SK-N-SH treated with all-trans-retinoic acid at 6 μM for 48 hours (cell line): ENCODE data around the gene CHRNA9.

Experiments used
- ATAC-seq: fragments of 200-7000 bp; cut with Tn5 transposase; 3 replicates; pipeline ENCODE4 v1.9.1; 2020; ENCODE audit warnings: mild to moderate bottlenecking, moderate library complexity
- ARNTL ChIP-seq: fragments of 450-650 bp; formaldehyde crosslinking; IDR thresholded peaks from 2 replicates; pipeline ENCODE4 v1.5.0; 2020; ENCODE audit warnings: low read depth, mild to moderate bottlenecking, moderate library complexity, borderline replicate concordance
- CREB5 ChIP-seq: fragments of 250-450 bp; sonication (Bioruptor Pico); IDR thresholded peaks from 2 replicates; pipeline ENCODE4 v1.5.1; 2020; ENCODE audit warnings: low read depth, mild to moderate bottlenecking, moderate library complexity
- CSDC2 ChIP-seq: fragments of 250-450 bp; sonication (Bioruptor Pico); IDR thresholded peaks from 2 replicates; pipeline ENCODE4 v1.5.0; 2020; ENCODE audit warnings: mild to moderate bottlenecking, moderate library complexity
- CSRNP3 ChIP-seq: fragments of 250-450 bp; sonication (Bioruptor Pico); IDR thresholded peaks from 2 replicates; pipeline ENCODE4 v1.5.1; 2021; ENCODE audit warnings: mild to moderate bottlenecking, moderate library complexity
- ESRRG ChIP-seq: fragments of 250-450 bp; sonication (Bioruptor Pico); IDR thresholded peaks from 2 replicates; pipeline ENCODE4 v1.6.1; 2021; ENCODE audit warnings: mild to moderate bottlenecking
- GLIS3 ChIP-seq: fragments of 250-450 bp; sonication (Bioruptor Pico); IDR thresholded peaks from 2 replicates; pipeline ENCODE4 v1.5.0; 2020; ENCODE audit warnings: mild to moderate bottlenecking, moderate library complexity
- ISL1 ChIP-seq: fragments of 250-450 bp; sonication (Bioruptor Pico); IDR thresholded peaks from 2 replicates; pipeline ENCODE4 v2.1.2; 2022; ENCODE audit warnings: mild to moderate bottlenecking, moderate library complexity
- PATZ1 ChIP-seq: fragments of 250-450 bp; sonication (Bioruptor Pico); IDR thresholded peaks from 2 replicates; pipeline ENCODE4 v1.8.0; 2020; ENCODE audit warnings: mild to moderate bottlenecking, moderate library complexity, borderline replicate concordance
- POU6F1 ChIP-seq: fragments of 250-450 bp; sonication (Bioruptor Pico); IDR thresholded peaks from 2 replicates; pipeline ENCODE4 v1.8.0; 2021; ENCODE audit warnings: low read depth, mild to moderate bottlenecking, moderate library complexity, borderline replicate concordance
- PPARA ChIP-seq: fragments of 250-450 bp; sonication (Bioruptor Pico); IDR thresholded peaks from 2 replicates; pipeline ENCODE4 v1.5.0; 2020; ENCODE audit warnings: mild to moderate bottlenecking, borderline replicate concordance
- RARB ChIP-seq: fragments of 250-450 bp; sonication (Bioruptor Pico); IDR thresholded peaks from 2 replicates; pipeline ENCODE4 v1.8.0; 2021; ENCODE audit warnings: mild to moderate bottlenecking, moderate library complexity
- SNAI2 ChIP-seq: fragments of 250-450 bp; sonication (Bioruptor Pico); IDR thresholded peaks from 2 replicates; pipeline ENCODE4 v1.5.0; 2020; ENCODE audit warnings: mild to moderate bottlenecking, moderate library complexity
- TCF4 ChIP-seq: fragments of 250-450 bp; sonication (Bioruptor Pico); IDR thresholded peaks from 2 replicates; pipeline ENCODE4 v1.8.0; 2021; ENCODE audit warnings: mild to moderate bottlenecking, moderate library complexity, borderline replicate concordance
- TOX ChIP-seq: fragments of 250-450 bp; sonication (Bioruptor Pico); IDR thresholded peaks from 2 replicates; pipeline ENCODE4 v1.8.0; 2021; ENCODE audit warnings: mild to moderate bottlenecking, moderate library complexity, borderline replicate concordance
- TSHZ2 ChIP-seq: fragments of 250-450 bp; sonication (Bioruptor Pico); IDR thresholded peaks from 2 replicates; pipeline ENCODE4 v1.5.0; 2020; ENCODE audit warnings: mild to moderate bottlenecking, moderate library complexity
- ZC3H10 ChIP-seq: fragments of 250-450 bp; sonication (Bioruptor Pico); IDR thresholded peaks from 2 replicates; pipeline ENCODE4 v1.5.1; 2021; ENCODE audit warnings: mild to moderate bottlenecking, moderate library complexity
- ZFP3 ChIP-seq: fragments of 250-450 bp; sonication (Bioruptor Pico); IDR thresholded peaks from 2 replicates; pipeline ENCODE4 v1.5.0; 2020; ENCODE audit warnings: mild to moderate bottlenecking, moderate library complexity
- ZFP30 ChIP-seq: fragments of 450-650 bp; formaldehyde crosslinking; IDR thresholded peaks from 2 replicates; pipeline ENCODE4 v1.5.0; 2022; ENCODE audit warnings: mild to moderate bottlenecking, moderate library complexity
- ZNF565 ChIP-seq: fragments of 450-650 bp; formaldehyde crosslinking; conservative IDR thresholded peaks from 2 replicates; pipeline ENCODE4 v1.5.0; 2020; ENCODE audit warnings: low read depth, mild to moderate bottlenecking, moderate library complexity
- ZNF70 ChIP-seq: fragments of 450-650 bp; formaldehyde crosslinking; IDR thresholded peaks from 2 replicates; pipeline ENCODE4 v1.5.0; 2020; ENCODE audit warnings: mild to moderate bottlenecking, moderate library complexity
- ZNF8 ChIP-seq: fragments of 450-650 bp; formaldehyde crosslinking; IDR thresholded peaks from 2 replicates; pipeline ENCODE4 v1.5.0; 2020; ENCODE audit warnings: mild to moderate bottlenecking, moderate library complexity

Gene CHRNA9

GRCh38 chr4:40337523-40337922 lies 2.4 kb downstream of the CHRNA9 start:
- no peak for ATAC-seq
- TF ChIP-seq SNAI2 (CRISPR knock-in tag) (no peak), ARNTL (CRISPR knock-in tag) (no peak), TCF4 (CRISPR knock-in tag) (no peak), CREB5 (no peak), ESRRG (CRISPR knock-in tag) (no peak), ZNF70 (CRISPR knock-in tag) (no peak), GLIS3 (CRISPR knock-in tag) (no peak), ZNF8 (no peak), PATZ1 (CRISPR knock-in tag) (no peak), ZNF565 (no peak), ZC3H10 (CRISPR knock-in tag) (no peak)

GRCh38 chr4:40340030-40340429 lies 4.9 kb downstream of the CHRNA9 start:
- no peak for TF ChIP-seq TCF4 (CRISPR knock-in tag)
- no peak for TF ChIP-seq PATZ1 (CRISPR knock-in tag)
- TF ChIP-seq ZFP30 (CRISPR knock-in tag) = no peak
- TF ChIP-seq POU6F1 (CRISPR knock-in tag) = no peak
- no peak for TF ChIP-seq ISL1 (CRISPR knock-in tag)
- TF ChIP-seq ZNF8 = no peak
- TF ChIP-seq ZFP3 (CRISPR knock-in tag) = no peak
- TF ChIP-seq CREB5 = no peak
- TF ChIP-seq TSHZ2 (CRISPR knock-in tag) = no peak
- no peak for TF ChIP-seq CSRNP3 (CRISPR knock-in tag)
- no peak for TF ChIP-seq RARB (CRISPR knock-in tag)
- TF ChIP-seq TOX (CRISPR knock-in tag) = no peak
- TF ChIP-seq CSDC2 (CRISPR knock-in tag) = no peak
- TF ChIP-seq ZNF565 = no peak
- TF ChIP-seq ESRRG (CRISPR knock-in tag) = no peak
- TF ChIP-seq PPARA (CRISPR knock-in tag) = no peak
- no peak for ATAC-seq
